LNCaP clone FGC (cell line): Measurements from ENCODE around the gene JAG1.

Experiments
- DNase-seq: peaks from one replicate; pipeline ENCODE4 v3.0.0-alpha.2; 2011; ENCODE audit warnings: low read depth
- H3K4me3 ChIP-seq: 2 replicates; pipeline ENCODE4 v1.5.1; 2011; ENCODE audit warnings: mild to moderate bottlenecking, low read depth, low read length, control low read depth
- CTCF ChIP-seq: IDR thresholded peaks from 2 replicates; pipeline ENCODE4 v1.5.1; 2012; ENCODE audit warnings: mild to moderate bottlenecking; ENCODE audit not compliant: control insufficient read depth, insufficient read depth; ENCODE audit errors: extremely low read depth

JAG1 gene

DNA sequence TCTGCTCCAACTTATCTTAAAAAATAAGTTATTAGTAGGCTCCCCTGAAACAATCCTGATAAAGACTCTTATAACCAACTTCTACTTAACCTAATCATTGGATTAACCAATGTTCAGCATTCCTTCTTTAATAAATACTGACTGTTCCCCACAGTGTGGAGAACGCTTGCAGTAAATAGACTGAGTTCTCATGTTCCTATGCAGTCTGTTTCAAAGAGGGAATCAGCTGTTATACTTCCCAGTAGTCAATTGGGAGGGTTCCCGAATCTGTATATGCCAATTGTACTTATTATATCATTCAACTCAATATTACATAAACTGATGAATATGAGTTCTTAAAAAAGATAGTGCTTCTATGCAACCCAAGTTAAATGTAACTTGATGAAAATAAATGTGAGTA, 9.7 kb upstream of the JAG1 start:
- TF ChIP-seq CTCF, result no peak
- no peak for DNase-seq
- no peak overlapping the region for H3K4me3 ChIP-seq

- no peak for TF ChIP-seq CTCF
- no peak overlapping the region for H3K4me3 ChIP-seq
- DNase-seq, result no peak
These were observed 9.1 kb upstream of the JAG1 start for GRCh38 chr20:10682939-10683338.

DNA sequence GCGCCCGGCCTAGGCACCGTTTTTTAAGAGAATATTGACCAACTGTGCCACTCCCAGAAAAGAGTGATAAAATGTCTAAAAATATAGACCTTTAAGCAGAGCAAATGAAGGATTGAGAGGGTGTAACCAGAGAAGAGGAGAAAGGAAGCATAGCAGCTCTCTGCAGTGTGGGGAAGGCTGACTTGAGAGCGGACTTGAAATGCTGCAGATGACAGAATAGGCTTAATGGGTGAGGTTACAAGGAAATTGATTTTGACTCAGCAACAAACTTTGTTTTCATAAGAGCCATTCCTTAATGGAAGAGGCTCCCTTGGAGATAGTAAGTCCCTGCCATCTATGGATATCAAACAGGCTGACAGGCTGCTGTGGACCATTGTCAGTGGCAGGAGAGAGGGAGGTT, 7.7 kb upstream of the JAG1 start:
- no peak overlapping the region for H3K4me3 ChIP-seq
- DNase-seq, result no peak
- TF ChIP-seq CTCF, result no peak

GRCh38 chr20:10680571-10680970, 6.8 kb upstream of the JAG1 start:
- no peak for TF ChIP-seq CTCF
- no peak for DNase-seq

GRCh38 chr20:10679269-10679668, 5.5 kb upstream of the JAG1 start:
- no peak overlapping the region for H3K4me3 ChIP-seq
- no peak for DNase-seq
- TF ChIP-seq CTCF, result no peak

More at GRCh38 chr20:10680571-10680970, 6.8 kb upstream of the JAG1 start:
- no peak overlapping the region for H3K4me3 ChIP-seq

GRCh38 chr20:10676518-10676917, 2.7 kb upstream of the JAG1 start:
- TF ChIP-seq CTCF, result no peak
- no peak for DNase-seq
- H3K4me3 ChIP-seq, result no peak overlapping the region

DNA sequence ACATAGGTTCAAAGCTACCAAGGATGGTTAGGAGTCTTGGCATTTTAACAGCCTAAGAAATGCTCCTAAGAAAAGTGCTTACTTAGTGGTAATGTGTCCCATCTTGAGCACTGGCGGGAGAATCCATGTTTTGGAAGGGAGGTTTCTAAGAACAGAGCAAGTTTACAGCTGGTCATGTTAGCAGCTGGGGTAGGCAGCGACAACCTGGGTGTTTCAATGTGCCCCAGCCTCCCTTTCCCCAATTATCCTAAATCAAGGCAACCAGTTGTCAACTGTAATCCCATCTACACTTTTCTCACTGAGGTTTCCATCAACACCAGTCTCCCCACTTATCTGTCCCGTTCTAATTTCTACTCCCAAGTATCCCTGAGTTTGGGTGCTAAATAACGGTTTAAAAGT, 1.6 kb upstream of the JAG1 start:
- no peak overlapping the region for H3K4me3 ChIP-seq

More for the DNA sequence above, 1.6 kb upstream of the JAG1 start:
- no peak for DNase-seq
- TF ChIP-seq CTCF, result no peak
